Neuronal stem cell (in vitro differentiated cells): Measurements from ENCODE around the gene EFTUD2.
A peak's percentile ranks its signal among the peaks of the same experiment; 100 is the strongest.

Experiments used
- DNase-seq: peaks from one replicate; pipeline ENCODE4 v3.0.0-alpha.2; 2013; ENCODE audit warnings: low spot score
- H2AFZ ChIP-seq: one replicate; pipeline ENCODE4 v1.6.1; 2013; ENCODE audit warnings: mild to moderate bottlenecking, low read length, inconsistent platforms
- H2AK5ac ChIP-seq: 2 replicates; pipeline ENCODE4 v1.6.1; 2013; ENCODE audit warnings: low read depth, mild to moderate bottlenecking, inconsistent platforms, low read length, moderate library complexity, mixed read lengths
- H2BK120ac ChIP-seq: 2 replicates; pipeline ENCODE4 v1.6.1; 2013; ENCODE audit warnings: low read depth, mild to moderate bottlenecking, inconsistent platforms, low read length, moderate library complexity, mixed read lengths
- H2BK12ac ChIP-seq: one replicate; pipeline ENCODE4 v1.6.1; 2013; ENCODE audit warnings: low read length, inconsistent platforms
- H2BK15ac ChIP-seq: 2 replicates; pipeline ENCODE4 v1.6.1; 2013; ENCODE audit warnings: mild to moderate bottlenecking, low read length, inconsistent platforms, mixed read lengths
- H2BK5ac ChIP-seq: one replicate; pipeline ENCODE4 v1.6.1; 2013; ENCODE audit warnings: inconsistent platforms, mild to moderate bottlenecking, low read length, moderate library complexity
- H3K14ac ChIP-seq: one replicate; pipeline ENCODE4 v1.6.1; 2013; ENCODE audit warnings: low read length, inconsistent platforms
- H3K18ac ChIP-seq: 2 replicates; pipeline ENCODE4 v1.6.1; 2013; ENCODE audit warnings: low read length, inconsistent platforms
- H3K23ac ChIP-seq: 2 replicates; pipeline ENCODE4 v1.6.1; 2013; ENCODE audit warnings: low read depth, mild to moderate bottlenecking, mixed read lengths, low read length, inconsistent platforms; ENCODE audit not compliant: poor library complexity
- H3K27ac ChIP-seq: replicated peaks from 3 replicates; pipeline ENCODE4 v1.5.1; 2013; ENCODE audit warnings: low read length, inconsistent platforms
- H3K27me3 ChIP-seq, 3 experiments: 2 replicates each; pipeline ENCODE4 v1.6.1; 2013; ENCODE audit warnings: low read length in 3 of 3, mild to moderate bottlenecking in 2 of 3, inconsistent platforms in 1 of 3, low read depth in 1 of 3, mixed read lengths in 1 of 3, moderate library complexity in 1 of 3; ENCODE audit not compliant: control insufficient read depth in 3 of 3, insufficient read depth in 3 of 3
- H3K36me3 ChIP-seq, 2 donors: replicated peaks in 1 of 2; 2 replicates each; pipeline ENCODE4 v1.6.1; 2013; ENCODE audit warnings: low read length in 2 of 2; ENCODE audit not compliant: control insufficient read depth in 2 of 2, insufficient read depth in 2 of 2
- H3K4ac ChIP-seq: 2 replicates; pipeline ENCODE4 v1.6.1; 2013; ENCODE audit warnings: inconsistent platforms, mild to moderate bottlenecking, low read length, moderate library complexity
- H3K4me1 ChIP-seq, 2 donors: 1 replicate in 1 of 2; 2 replicates in 1 of 2; pipeline ENCODE4 v1.6.1; 2013; ENCODE audit warnings: low read length in 2 of 2, low read depth in 1 of 2; ENCODE audit not compliant: control insufficient read depth in 2 of 2, insufficient read depth in 1 of 2
- H3K4me2 ChIP-seq: one replicate; pipeline ENCODE4 v1.6.1; 2013; ENCODE audit warnings: mild to moderate bottlenecking, low read length, inconsistent platforms; ENCODE audit not compliant: insufficient read depth, poor library complexity, severe bottlenecking
- H3K4me3 ChIP-seq, 2 donors: 2 replicates each; pipeline ENCODE4 v1.5.1; 2013; ENCODE audit warnings: low read length in 2 of 2, mild to moderate bottlenecking in 2 of 2, inconsistent platforms in 1 of 2, moderate library complexity in 1 of 2
- H3K79me1 ChIP-seq: one replicate; pipeline ENCODE4 v1.6.1; 2013; ENCODE audit warnings: low read depth, mild to moderate bottlenecking, inconsistent platforms, low read length, moderate library complexity
- H3K9ac ChIP-seq: one replicate; pipeline ENCODE4 v1.6.1; 2013; ENCODE audit warnings: mild to moderate bottlenecking, low read depth, low read length, inconsistent platforms; ENCODE audit not compliant: poor library complexity
- H3K9me3 ChIP-seq, 2 donors: replicated peaks in 1 of 2; 2 replicates each; pipeline versions ENCODE3 to v1.6.1; 2013; ENCODE audit warnings: low read length in 2 of 2, mild to moderate bottlenecking in 2 of 2, inconsistent platforms in 1 of 2, low read depth in 1 of 2, mixed read lengths in 1 of 2, moderate library complexity in 1 of 2; ENCODE audit not compliant: control insufficient read depth in 2 of 2, insufficient read depth in 1 of 2
- H4K8ac ChIP-seq: one replicate; pipeline ENCODE4 v1.6.1; 2013; ENCODE audit warnings: low read depth, mild to moderate bottlenecking, inconsistent platforms, low read length, moderate library complexity
- H4K91ac ChIP-seq: one replicate; pipeline ENCODE4 v1.6.1; 2013; ENCODE audit warnings: low read length, low read depth, mild to moderate bottlenecking, inconsistent platforms; ENCODE audit not compliant: poor library complexity
- WGBS, 2 donors: extraction: QIAGEN DNeasy Blood & Tissue Kit; methylation state at CpG; one replicate each; pipeline ENCODE4 v1.1.7; 2013; ENCODE audit warnings: missing lambda C conversion rate in 2 of 2, mixed read lengths in 1 of 2; ENCODE audit not compliant: insufficient read length in 2 of 2, insufficient replicate concordance in 1 of 2; ENCODE audit errors: extremely low coverage in 2 of 2; 5-methylcytosine and 5-hydroxymethylcytosine counted together

Gene EFTUD2

DNA sequence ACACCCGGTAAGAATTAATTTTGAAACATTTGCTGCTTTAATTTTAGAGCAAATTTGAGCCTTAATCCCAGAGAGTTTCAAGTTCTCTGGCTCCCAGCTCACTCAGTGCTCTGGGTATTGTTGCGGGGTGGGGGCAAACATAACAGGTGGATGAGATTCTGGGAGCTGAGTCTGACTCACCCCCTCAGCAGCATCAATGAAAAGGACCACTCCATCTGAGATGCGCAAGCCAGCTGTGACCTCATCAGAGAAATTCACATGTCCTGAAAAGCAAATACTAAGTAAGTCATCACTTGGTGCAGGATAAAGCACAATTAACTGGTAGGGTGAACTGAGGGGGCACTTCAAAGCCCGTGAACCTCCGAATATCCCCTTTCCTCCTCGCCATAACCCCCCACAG is 19.9 kb downstream of the EFTUD2 start:
- Histone ChIP-seq H2BK12ac (no peak overlapping the region), H3K4ac (no peak overlapping the region), H3K79me1 (no peaks in the 10 kb centered on the region), H2AFZ (no peak overlapping the region), H4K91ac (no peak overlapping the region), H3K18ac (no peak overlapping the region), H3K4me3 (no peak overlapping the region), H3K23ac (no peak overlapping the region), H3K36me3 (peaks cover 30 to 97% of the 10 kb centered on the region in 2 donors), H3K9me3 (no peaks in the 10 kb centered on the region), H2BK120ac (no peak overlapping the region), H3K9ac (no peak overlapping the region), H3K4me1 (no peaks in the 10 kb centered on the region), H2BK15ac (no peak overlapping the region), H3K27ac (no peak overlapping the region), H3K27me3 (no peaks in the 10 kb centered on the region), H2AK5ac (no peak overlapping the region), H3K4me2 (no peak overlapping the region), H4K8ac (no peak overlapping the region), H2BK5ac (no peak overlapping the region), H3K14ac (no peak overlapping the region)
- no CpG with 5 or more reads among the region's 6 CpGs for WGBS, 2 donors
- DNase-seq, result no peak

DNA sequence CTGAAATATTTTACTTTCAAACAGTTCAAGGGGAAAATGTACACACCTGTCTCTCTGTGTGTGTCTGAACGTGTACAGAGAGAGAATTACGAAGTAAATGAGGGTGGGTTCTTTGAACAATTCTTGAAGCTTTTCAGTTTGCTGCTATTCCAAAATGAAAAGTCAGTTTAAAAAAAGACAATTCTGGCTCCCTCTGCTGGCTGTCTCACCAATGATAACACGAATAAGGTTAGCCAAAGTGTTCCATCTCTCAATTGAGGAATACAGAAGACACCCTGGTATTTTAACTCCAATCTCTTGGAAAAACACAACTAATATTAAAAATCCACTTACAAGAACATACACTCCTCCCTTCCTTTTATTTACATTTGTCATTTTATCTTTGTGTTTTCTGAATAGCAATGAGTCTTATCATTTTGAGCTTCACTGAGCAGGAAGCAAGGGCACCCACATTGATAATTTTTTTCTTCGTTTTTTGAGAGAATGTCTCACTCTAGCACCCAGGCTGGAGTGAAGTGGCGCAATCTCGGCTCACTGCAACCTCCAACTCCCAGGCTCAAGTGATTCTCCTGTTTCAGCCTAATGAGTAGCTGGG is 20.5 kb downstream of the EFTUD2 start:
- Histone ChIP-seq H3K18ac (no peak overlapping the region), H3K79me1 (no peaks in the 10 kb centered on the region), H3K4me1 (no peaks in the 10 kb centered on the region), H2AFZ (no peak overlapping the region), H3K36me3 (peaks cover 33 to 96% of the 10 kb centered on the region in 2 donors), H3K4ac (no peak overlapping the region), H3K9me3 (no peaks in the 10 kb centered on the region), H3K23ac (no peak overlapping the region), H3K27ac (no peak overlapping the region), H4K8ac (no peak overlapping the region), H3K27me3 (no peaks in the 10 kb centered on the region), H2BK120ac (no peak overlapping the region), H2AK5ac (no peak overlapping the region), H3K4me3 (no peak overlapping the region), H3K4me2 (no peak overlapping the region), H3K9ac (no peak overlapping the region), H2BK5ac (no peak overlapping the region), H4K91ac (no peak overlapping the region), H2BK12ac (no peak overlapping the region), H3K14ac (no peak overlapping the region), H2BK15ac (no peak overlapping the region)
- no CpG with 5 or more reads among the region's 6 CpGs for WGBS, 2 donors
- no peak for DNase-seq

DNA sequence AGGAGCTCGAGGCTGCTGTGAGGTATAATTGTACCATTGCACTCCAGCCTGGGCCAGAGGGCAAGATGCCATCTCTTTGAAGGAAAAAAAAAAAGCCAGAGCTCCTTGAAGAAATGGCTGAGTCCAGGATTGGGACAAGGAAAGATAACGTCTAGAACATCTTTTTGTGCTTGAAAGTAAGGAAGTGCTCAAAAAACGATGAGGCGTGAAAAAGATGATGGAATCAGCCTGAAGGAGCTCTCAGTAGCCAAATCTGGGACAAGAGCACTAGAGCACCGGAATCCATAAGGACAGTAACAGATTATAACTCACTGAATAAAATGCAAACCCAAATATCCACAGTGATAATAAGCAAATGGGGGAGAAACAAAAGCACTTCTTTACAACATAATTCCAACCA is 22.1 kb downstream of the EFTUD2 start:
- WGBS, 2 donors, result no CpG with 5 or more reads among the region's 5 CpGs
- no peak overlapping the region for H2AFZ ChIP-seq
- H2BK12ac ChIP-seq, result no peak overlapping the region
- no peak overlapping the region for H2BK120ac ChIP-seq
- no peaks in the 10 kb centered on the region for H3K27me3 ChIP-seq
- H3K79me1 ChIP-seq, result no peaks in the 10 kb centered on the region
- H3K23ac ChIP-seq, result no peak overlapping the region
- no peaks in the 10 kb centered on the region for H3K4me1 ChIP-seq
- H3K18ac ChIP-seq, result no peak overlapping the region
- no peak overlapping the region for H3K14ac ChIP-seq
- H3K4me2 ChIP-seq, result no peak overlapping the region
- no peak overlapping the region for H3K9ac ChIP-seq
- H3K4me3 ChIP-seq, result no peak overlapping the region
- H3K36me3 ChIP-seq, result peaks cover 31 to 94% of the 10 kb centered on the region in 2 donors
- H4K91ac ChIP-seq, result no peak overlapping the region
- H2BK5ac ChIP-seq, result no peak overlapping the region
- H3K4ac ChIP-seq, result no peak overlapping the region
- H2AK5ac ChIP-seq, result no peak overlapping the region
- no peak overlapping the region for H2BK15ac ChIP-seq
- H3K27ac ChIP-seq, result no peak overlapping the region
- H4K8ac ChIP-seq, result no peak overlapping the region
- DNase-seq, result no peak
- no peaks in the 10 kb centered on the region for H3K9me3 ChIP-seq

DNA sequence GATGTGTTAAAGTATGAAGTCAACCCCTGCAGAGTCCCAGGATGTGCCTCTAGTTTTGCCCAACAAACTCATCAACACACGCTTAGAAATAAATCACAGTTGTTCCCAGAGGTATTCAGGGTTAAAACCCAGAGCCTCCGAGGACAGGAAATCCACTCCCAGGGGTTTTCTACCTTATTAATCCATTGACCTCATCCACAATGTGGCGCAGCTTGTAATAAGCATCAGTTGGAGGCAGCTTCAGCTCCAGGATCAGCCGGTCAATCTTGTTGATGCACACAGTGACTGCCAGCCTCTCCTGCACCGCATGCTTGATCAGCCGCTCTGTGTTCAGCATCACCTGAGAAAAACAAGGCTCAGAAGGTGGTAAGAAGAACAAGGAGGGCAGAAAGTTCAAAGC is 23.5 kb downstream of the EFTUD2 start:
- no peak overlapping the region for H3K18ac ChIP-seq
- no peak overlapping the region for H2BK12ac ChIP-seq
- H3K27me3 ChIP-seq, result no peaks in the 10 kb centered on the region
- peak overlapping the region; percentile 50 for H3K9ac ChIP-seq
- H3K4me2 ChIP-seq, result no peak overlapping the region
- no peak overlapping the region for H3K4ac ChIP-seq
- no peaks in the 10 kb centered on the region for H3K9me3 ChIP-seq
- no CpG with 5 or more reads among the region's 6 CpGs for WGBS, 2 donors
- H2AK5ac ChIP-seq, result no peak overlapping the region
- no peak overlapping the region for H4K8ac ChIP-seq
- H3K23ac ChIP-seq, result no peak overlapping the region
- no peak overlapping the region for H2BK15ac ChIP-seq
- H2AFZ ChIP-seq, result no peak overlapping the region
- no peak for DNase-seq
- no peak overlapping the region for H3K27ac ChIP-seq
- no peak overlapping the region for H2BK120ac ChIP-seq
- H2BK5ac ChIP-seq, result no peak overlapping the region
- H4K91ac ChIP-seq, result no peak overlapping the region
- H3K36me3 ChIP-seq, result peaks cover 29 to 93% of the 10 kb centered on the region in 2 donors
- H3K14ac ChIP-seq, result no peak overlapping the region
- H3K4me3 ChIP-seq, result no peak overlapping the region
- H3K4me1 ChIP-seq, result no peaks in the 10 kb centered on the region
- no peaks in the 10 kb centered on the region for H3K79me1 ChIP-seq
